ENCODE results near the gene CCDC80.

Gene CCDC80

DNA sequence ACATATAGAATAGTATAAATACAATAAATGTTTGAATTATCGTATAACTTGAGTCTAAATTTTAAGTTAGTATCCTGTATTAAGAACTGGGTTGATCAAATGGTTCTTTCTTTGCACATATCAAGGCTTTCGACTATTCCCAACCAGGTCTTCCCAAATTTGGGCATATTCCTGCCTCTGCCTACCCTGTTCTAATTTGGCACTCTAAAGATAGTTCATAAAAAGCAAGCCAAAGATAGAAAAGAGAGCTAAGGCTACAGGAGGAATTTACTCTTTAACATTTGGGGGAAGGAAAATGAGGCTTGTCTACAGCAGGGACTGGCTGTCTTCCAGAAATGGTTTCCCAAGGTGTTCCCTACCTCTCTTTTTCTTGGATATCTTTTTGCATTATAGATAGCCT lies 43.0 kb downstream of the CCDC80 start:
- Histone ChIP-seq H3K4me1 (ENCODE audit: control insufficient read depth, insufficient read depth, low read length) (no peaks in the 10 kb centered on the region), H3K9ac (ENCODE audit: low read length) (no peak overlapping the region), H3K27me3 (ENCODE audit: control insufficient read depth, insufficient read depth, low read length) (no peaks in the 10 kb centered on the region), H3K36me3 (ENCODE audit: control insufficient read depth, insufficient read depth, low read length) (peaks cover 4% of the 10 kb centered on the region), H3K27ac (ENCODE audit: low read depth, low read length) (no peak overlapping the region), H3K4me3 (ENCODE audit: low read length) (no peak overlapping the region)

DNA sequence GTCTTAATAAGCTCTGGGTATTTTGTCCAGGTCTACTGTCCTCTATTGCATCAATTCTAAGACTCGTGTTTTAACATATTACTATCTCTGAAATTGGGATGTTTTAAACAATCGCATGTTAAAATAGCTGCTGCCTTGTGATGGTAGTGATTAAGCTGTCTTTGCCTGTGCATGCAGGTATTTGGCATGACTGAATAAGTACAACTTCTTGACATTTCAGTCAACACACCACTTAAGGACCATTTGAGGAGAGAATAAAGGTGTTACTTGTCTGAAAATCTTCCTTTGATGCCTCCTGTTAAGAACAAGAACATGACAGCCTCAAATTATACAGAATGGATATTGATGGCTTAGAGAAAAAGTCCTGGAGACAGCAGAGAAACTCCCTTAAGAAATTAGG lies 46.1 kb downstream of the CCDC80 start:
- H3K27ac ChIP-seq (ENCODE audit: low read depth, low read length): no peak overlapping the region

DNA sequence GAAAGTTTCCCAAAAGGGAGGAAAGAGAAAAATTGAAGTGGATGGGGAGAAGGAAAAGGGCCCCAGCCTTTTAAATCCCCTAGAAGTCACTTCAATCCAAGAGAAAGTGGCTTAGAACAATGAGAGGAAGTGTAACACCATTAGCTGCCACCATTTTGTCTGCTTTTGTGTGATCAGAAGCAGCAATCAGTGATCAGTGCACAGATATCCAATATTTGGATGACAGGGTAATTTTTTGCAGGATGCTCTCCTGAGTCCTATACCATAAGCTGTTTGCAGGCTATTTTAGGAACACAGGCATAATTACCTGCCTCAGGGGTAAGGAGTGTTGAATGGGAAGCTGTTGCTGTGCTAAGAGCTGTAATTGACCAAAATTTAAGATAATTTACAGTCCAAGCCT lies 47.7 kb downstream of the CCDC80 start:
- Histone ChIP-seq H3K36me3 (ENCODE audit: control insufficient read depth, insufficient read depth, low read length) (peaks cover 4% of the 10 kb centered on the region), H3K27me3 (ENCODE audit: control insufficient read depth, insufficient read depth, low read length) (no peaks in the 10 kb centered on the region), H3K27ac (ENCODE audit: low read depth, low read length) (no peak overlapping the region), H3K4me3 (ENCODE audit: low read length) (no peak overlapping the region), H3K9ac (ENCODE audit: low read length) (no peak overlapping the region), H3K4me1 (ENCODE audit: control insufficient read depth, insufficient read depth, low read length) (no peaks in the 10 kb centered on the region)

More for the DNA sequence above, 46.1 kb downstream of the CCDC80 start:
- Histone ChIP-seq H3K27me3 (ENCODE audit: control insufficient read depth, insufficient read depth, low read length) (no peaks in the 10 kb centered on the region), H3K4me1 (ENCODE audit: control insufficient read depth, insufficient read depth, low read length) (no peaks in the 10 kb centered on the region), H3K9ac (ENCODE audit: low read length) (no peak overlapping the region), H3K4me3 (ENCODE audit: low read length) (no peak overlapping the region), H3K36me3 (ENCODE audit: control insufficient read depth, insufficient read depth, low read length) (peaks cover 4% of the 10 kb centered on the region)

DNA sequence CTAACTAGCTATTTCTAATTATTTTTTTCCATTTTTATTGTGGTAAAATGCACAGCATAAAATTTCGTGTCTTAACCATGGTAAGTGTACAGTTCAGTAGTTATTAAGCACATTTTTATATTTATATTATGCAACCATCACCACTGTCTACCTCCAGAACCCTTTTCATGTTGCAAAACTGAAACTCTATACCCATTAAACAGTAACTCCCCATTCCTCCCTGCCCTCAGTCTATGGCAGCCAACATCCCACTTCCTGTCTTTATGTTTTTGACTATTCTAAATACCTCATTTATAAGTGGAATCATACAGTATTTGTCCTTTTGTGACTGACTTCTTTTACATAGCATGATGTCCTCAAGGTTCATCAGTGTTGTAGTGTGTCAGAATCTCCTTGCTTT lies 53.6 kb downstream of the CCDC80 start:
- H3K4me3 ChIP-seq (ENCODE audit: low read length): no peak overlapping the region
- H3K27me3 ChIP-seq (ENCODE audit: control insufficient read depth, insufficient read depth, low read length): no peaks in the 10 kb centered on the region
- H3K27ac ChIP-seq (ENCODE audit: low read depth, low read length): no peak overlapping the region
- H3K9ac ChIP-seq (ENCODE audit: low read length): no peak overlapping the region
- H3K36me3 ChIP-seq (ENCODE audit: control insufficient read depth, insufficient read depth, low read length): peaks cover 2% of the 10 kb centered on the region
- no peaks in the 10 kb centered on the region for H3K4me1 ChIP-seq (ENCODE audit: control insufficient read depth, insufficient read depth, low read length)

DNA sequence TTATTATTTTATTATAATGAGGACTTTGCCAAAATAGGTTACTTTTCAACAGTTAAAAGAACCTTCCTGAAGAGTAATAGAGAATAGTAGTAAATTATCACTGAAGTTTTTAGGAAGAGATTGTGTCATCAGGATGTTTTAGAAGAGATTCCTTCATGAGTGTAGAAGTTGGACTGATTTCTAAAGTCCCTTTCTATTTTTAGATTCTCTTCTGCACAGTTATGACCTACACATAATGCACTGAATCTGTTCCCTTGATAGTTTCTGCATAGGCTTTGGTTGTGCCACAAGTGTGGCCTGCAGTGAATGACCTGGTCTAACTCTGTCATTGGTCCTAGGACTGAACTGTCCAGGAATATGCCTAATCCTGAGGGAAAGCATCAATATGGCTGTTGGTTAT lies 55.2 kb downstream of the CCDC80 start:
- H3K36me3 ChIP-seq (ENCODE audit: control insufficient read depth, insufficient read depth, low read length): peaks cover 2% of the 10 kb centered on the region
- no peak overlapping the region for H3K4me3 ChIP-seq (ENCODE audit: low read length)
- no peak overlapping the region for H3K27ac ChIP-seq (ENCODE audit: low read depth, low read length)
- no peak overlapping the region for H3K9ac ChIP-seq (ENCODE audit: low read length)
- H3K27me3 ChIP-seq (ENCODE audit: control insufficient read depth, insufficient read depth, low read length): no peaks in the 10 kb centered on the region
- H3K4me1 ChIP-seq (ENCODE audit: control insufficient read depth, insufficient read depth, low read length): no peaks in the 10 kb centered on the region

DNA sequence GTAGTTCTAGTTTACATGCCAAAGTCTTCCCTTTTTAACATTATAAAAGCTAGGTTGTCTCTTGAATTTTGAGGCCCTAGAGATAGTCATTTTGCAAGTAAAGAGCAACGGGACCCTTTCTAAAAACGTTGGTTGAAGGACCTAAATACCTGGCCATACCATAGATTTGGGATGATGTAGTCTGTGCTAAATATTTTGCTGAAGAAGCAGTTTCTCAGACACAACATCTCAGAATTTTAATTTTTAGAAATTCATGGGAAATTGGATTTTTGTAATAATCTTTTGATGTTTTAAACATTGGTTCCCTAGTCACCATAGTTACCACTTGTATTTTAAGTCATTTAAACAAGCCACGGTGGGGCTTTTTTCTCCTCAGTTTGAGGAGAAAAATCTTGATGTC lies 57.8 kb downstream of the CCDC80 start:
- Histone ChIP-seq H3K4me1 (ENCODE audit: control insufficient read depth, insufficient read depth, low read length) (no peaks in the 10 kb centered on the region), H3K27me3 (ENCODE audit: control insufficient read depth, insufficient read depth, low read length) (no peaks in the 10 kb centered on the region), H3K9ac (ENCODE audit: low read length) (no peak overlapping the region), H3K27ac (ENCODE audit: low read depth, low read length) (no peak overlapping the region), H3K4me3 (ENCODE audit: low read length) (no peak overlapping the region), H3K36me3 (ENCODE audit: control insufficient read depth, insufficient read depth, low read length) (peaks cover 2% of the 10 kb centered on the region)

DNA sequence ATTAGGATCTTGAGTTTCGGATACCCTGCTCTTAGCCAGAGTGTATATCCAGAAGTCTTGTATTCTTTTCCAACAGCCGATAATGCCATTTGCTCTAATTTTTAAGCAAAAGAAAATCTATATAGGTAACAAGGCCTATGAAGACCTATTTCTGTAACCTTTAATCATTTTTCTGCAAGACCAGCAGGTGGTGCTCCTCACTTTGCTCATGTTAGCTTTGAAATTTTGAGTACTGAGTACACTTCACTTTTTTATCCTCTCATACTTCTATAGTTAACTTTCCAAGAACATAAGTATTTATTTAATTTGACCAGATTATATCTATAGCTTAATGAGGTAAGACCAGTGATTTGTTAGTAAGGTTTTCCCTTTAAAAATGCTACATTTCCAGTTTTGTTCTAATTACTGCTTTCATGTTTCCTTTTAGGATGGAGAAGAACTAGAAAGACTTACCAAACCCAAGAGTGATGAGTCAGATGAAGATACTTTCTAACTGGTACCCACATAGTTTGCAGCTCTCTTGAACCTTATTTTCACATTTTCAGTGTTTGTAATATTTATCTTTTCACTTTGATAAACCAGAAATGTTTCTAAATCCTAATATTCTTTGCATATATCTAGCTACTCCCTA lies 58.6 kb downstream of the CCDC80 start:
- Histone ChIP-seq H3K4me3 (ENCODE audit: low read length) (no peak overlapping the region), H3K36me3 (ENCODE audit: control insufficient read depth, insufficient read depth, low read length) (peaks cover 2% of the 10 kb centered on the region), H3K9ac (ENCODE audit: low read length) (no peak overlapping the region), H3K27me3 (ENCODE audit: control insufficient read depth, insufficient read depth, low read length) (no peaks in the 10 kb centered on the region), H3K27ac (ENCODE audit: low read depth, low read length) (no peak overlapping the region), H3K4me1 (ENCODE audit: control insufficient read depth, insufficient read depth, low read length) (no peaks in the 10 kb centered on the region)

DNA sequence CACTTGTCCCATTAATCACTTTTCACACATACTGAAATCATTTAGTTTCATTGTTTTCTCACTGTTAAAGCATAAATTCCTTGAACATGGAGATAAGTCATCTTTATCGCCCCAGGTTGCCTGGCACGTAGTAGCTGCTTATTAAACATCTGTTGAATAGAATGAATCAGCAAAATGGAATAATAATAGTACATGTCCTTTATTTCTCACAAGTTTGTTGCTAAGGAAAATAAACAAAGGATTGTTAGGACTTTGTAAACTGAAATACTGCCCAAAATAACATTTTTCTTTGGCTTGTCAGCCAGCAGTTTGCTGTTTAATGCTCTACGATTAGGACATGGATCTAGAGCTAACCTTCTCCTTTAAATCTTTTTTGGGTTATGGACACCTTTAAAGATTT lies 61.2 kb downstream of the CCDC80 start:
- Histone ChIP-seq H3K9ac (ENCODE audit: low read length) (no peak overlapping the region), H3K4me1 (ENCODE audit: control insufficient read depth, insufficient read depth, low read length) (no peaks in the 10 kb centered on the region), H3K27ac (ENCODE audit: low read depth, low read length) (no peak overlapping the region), H3K4me3 (ENCODE audit: low read length) (no peak overlapping the region), H3K27me3 (ENCODE audit: control insufficient read depth, insufficient read depth, low read length) (no peaks in the 10 kb centered on the region), H3K36me3 (ENCODE audit: control insufficient read depth, insufficient read depth, low read length) (peaks cover 2% of the 10 kb centered on the region)

DNA sequence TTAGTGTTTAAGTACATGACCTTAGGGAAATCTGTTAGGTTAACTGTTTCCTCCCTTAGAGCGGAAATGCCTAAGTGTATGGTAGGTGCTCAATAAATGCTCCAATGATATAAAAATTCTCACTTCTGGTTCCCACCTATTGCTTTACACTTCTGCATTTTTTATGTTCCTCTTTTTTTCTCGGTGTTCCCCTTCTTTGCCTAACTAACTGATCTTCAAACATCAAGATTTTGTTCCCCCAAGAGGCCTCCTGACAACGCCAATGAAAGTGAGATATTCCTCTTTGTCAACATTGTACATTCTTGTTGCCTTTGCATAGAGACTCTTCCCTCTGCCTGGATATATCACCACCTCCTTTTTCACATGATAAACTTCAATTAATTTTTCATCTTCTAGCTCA lies 61.7 kb downstream of the CCDC80 start:
- no peak overlapping the region for H3K9ac ChIP-seq (ENCODE audit: low read length)
- H3K27me3 ChIP-seq (ENCODE audit: control insufficient read depth, insufficient read depth, low read length): no peaks in the 10 kb centered on the region
- no peak overlapping the region for H3K4me3 ChIP-seq (ENCODE audit: low read length)
- no peak overlapping the region for H3K27ac ChIP-seq (ENCODE audit: low read depth, low read length)
- H3K36me3 ChIP-seq (ENCODE audit: control insufficient read depth, insufficient read depth, low read length): no peaks in the 10 kb centered on the region
- no peaks in the 10 kb centered on the region for H3K4me1 ChIP-seq (ENCODE audit: control insufficient read depth, insufficient read depth, low read length)

DNA sequence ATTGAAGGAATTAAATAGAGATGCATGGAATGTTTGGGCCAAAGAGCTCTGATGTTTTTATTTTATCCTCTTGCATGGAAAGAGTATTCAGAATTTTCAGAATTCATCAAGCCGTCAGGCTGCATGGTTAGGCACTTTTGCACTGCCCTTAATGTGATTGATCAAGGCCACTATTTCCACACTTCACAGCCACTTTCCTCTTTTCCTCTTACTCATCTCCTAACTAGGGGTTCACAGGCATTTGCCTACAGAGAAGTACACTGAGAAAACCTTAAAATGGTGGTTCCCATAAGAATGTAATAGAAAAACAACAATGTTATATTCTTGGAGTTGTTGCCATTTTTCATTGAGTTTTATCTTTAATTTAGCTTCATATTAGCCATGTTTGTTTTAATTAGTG lies 68.2 kb downstream of the CCDC80 start:
- Histone ChIP-seq H3K9ac (ENCODE audit: low read length) (no peak overlapping the region), H3K27ac (ENCODE audit: low read depth, low read length) (no peak overlapping the region), H3K36me3 (ENCODE audit: control insufficient read depth, insufficient read depth, low read length) (peaks cover 6% of the 10 kb centered on the region)

DNA sequence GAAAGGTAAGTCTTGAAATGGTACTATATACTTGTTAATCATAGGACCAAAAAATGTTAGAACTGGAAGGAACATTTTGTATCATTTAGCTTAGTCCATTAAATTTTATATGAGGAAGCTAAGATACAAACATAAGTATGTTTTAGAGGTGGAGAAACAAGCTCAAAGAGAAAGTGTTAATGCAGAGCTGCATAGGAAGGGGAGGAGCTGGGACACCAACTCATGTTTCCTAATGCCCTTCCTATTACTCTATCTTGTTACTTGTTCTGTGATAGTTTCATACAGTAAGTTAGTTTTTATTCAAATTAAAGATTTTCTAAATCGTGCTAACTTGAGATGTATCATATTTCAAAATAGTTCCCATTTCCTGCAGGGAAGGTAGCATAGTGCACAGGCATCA lies 71.7 kb downstream of the CCDC80 start:
- H3K4me1 ChIP-seq (ENCODE audit: control insufficient read depth, insufficient read depth, low read length): no peaks in the 10 kb centered on the region
- no peaks in the 10 kb centered on the region for H3K27me3 ChIP-seq (ENCODE audit: control insufficient read depth, insufficient read depth, low read length)
- H3K36me3 ChIP-seq (ENCODE audit: control insufficient read depth, insufficient read depth, low read length): peaks cover 6% of the 10 kb centered on the region
- H3K4me3 ChIP-seq (ENCODE audit: low read length): no peak overlapping the region
- H3K27ac ChIP-seq (ENCODE audit: low read depth, low read length): no peak overlapping the region
- H3K9ac ChIP-seq (ENCODE audit: low read length): no peak overlapping the region

More for the DNA sequence above, 68.2 kb downstream of the CCDC80 start:
- Histone ChIP-seq H3K4me3 (ENCODE audit: low read length) (no peak overlapping the region), H3K4me1 (ENCODE audit: control insufficient read depth, insufficient read depth, low read length) (no peaks in the 10 kb centered on the region), H3K27me3 (ENCODE audit: control insufficient read depth, insufficient read depth, low read length) (no peaks in the 10 kb centered on the region)

DNA sequence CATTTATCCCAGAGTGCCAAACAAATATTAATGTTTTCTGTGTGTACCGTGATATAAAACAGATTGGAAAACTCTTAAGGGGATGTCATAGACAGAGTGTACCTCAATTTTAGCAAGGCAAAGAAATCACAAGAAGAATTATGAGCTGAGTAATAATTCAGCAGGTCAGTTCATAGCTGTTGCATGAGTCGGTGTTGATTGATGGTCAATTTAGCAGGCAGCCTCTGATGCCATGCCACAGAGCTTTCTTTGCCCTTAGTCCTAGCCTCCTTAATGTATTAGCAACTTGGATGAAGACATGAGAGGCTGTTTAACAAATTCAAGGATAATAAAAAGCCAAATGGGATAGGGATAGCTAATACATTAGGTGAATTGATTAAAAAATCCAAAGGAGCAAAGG lies 72.3 kb downstream of the CCDC80 start:
- Histone ChIP-seq H3K4me1 (ENCODE audit: control insufficient read depth, insufficient read depth, low read length) (no peaks in the 10 kb centered on the region), H3K36me3 (ENCODE audit: control insufficient read depth, insufficient read depth, low read length) (peaks cover 6% of the 10 kb centered on the region), H3K4me3 (ENCODE audit: low read length) (no peak overlapping the region), H3K9ac (ENCODE audit: low read length) (no peak overlapping the region), H3K27me3 (ENCODE audit: control insufficient read depth, insufficient read depth, low read length) (no peaks in the 10 kb centered on the region), H3K27ac (ENCODE audit: low read depth, low read length) (no peak overlapping the region)

DNA sequence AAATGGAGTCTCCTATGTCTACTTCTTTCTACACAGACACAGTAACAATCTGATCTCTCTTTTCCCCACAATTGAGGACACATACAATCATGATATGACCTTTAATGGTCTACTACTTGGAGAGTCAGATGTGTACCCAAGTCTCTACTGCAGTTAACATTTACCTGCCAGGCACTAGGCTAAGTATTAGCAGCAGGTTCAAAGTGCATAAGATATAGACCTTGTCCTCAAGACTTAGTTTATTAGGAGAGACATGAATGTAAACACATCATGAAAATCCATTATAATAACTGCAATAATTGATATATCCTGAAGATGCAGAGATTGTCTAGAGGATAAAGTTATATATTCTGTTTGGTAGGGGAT lies 76.0 kb downstream of the CCDC80 start:
- Histone ChIP-seq H3K4me1 (ENCODE audit: control insufficient read depth, insufficient read depth, low read length) (no peaks in the 10 kb centered on the region), H3K36me3 (ENCODE audit: control insufficient read depth, insufficient read depth, low read length) (peaks cover 2% of the 10 kb centered on the region), H3K27ac (ENCODE audit: low read depth, low read length) (no peak overlapping the region), H3K4me3 (ENCODE audit: low read length) (no peak overlapping the region), H3K27me3 (ENCODE audit: control insufficient read depth, insufficient read depth, low read length) (no peaks in the 10 kb centered on the region), H3K9ac (ENCODE audit: low read length) (no peak overlapping the region)

Measured in rectal smooth muscle tissue (tissue), 1 donor.